Measurements from ENCODE around the gene CDAN1. TPM values are rescaled to one million over a fixed set of nuclear protein-coding genes. Genes with fewer than 3 reads are reported as not detected.
A peak's percentile ranks its signal among the peaks of the same experiment; 100 is the strongest.

The CDAN1 gene
- total RNA-seq, 1 experiment from 2014 or later, result 9.5 TPM

DNA sequence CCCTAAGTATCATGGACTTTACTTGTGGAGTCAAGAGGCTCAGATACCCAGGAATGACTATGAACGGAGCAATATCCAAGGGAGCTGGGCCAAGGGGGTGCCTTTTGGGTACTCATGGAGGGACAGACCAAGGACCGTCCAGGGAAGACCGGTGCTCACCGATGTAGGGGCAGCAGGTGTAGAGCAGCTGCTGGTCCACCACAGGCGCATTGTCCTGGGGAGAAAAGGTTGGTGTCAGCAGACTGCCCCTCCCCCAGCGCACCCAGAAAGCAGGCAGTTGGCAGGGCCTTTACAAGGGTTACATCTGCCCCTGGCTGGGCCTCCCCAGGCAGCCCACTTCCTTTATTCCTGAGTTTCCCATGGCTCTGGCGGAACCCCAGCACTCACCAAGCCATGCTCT, 7.5 kb downstream of the CDAN1 start:
- TF ChIP-seq, protein P1, sequence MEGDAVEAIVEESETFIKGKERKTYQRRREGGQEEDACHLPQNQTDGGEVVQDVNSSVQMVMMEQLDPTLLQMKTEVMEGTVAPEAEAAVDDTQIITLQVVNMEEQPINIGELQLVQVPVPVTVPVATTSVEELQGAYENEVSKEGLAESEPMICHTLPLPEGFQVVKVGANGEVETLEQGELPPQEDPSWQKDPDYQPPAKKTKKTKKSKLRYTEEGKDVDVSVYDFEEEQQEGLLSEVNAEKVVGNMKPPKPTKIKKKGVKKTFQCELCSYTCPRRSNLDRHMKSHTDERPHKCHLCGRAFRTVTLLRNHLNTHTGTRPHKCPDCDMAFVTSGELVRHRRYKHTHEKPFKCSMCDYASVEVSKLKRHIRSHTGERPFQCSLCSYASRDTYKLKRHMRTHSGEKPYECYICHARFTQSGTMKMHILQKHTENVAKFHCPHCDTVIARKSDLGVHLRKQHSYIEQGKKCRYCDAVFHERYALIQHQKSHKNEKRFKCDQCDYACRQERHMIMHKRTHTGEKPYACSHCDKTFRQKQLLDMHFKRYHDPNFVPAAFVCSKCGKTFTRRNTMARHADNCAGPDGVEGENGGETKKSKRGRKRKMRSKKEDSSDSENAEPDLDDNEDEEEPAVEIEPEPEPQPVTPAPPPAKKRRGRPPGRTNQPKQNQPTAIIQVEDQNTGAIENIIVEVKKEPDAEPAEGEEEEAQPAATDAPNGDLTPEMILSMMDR (IDR thresholded peaks at IDR 0.05; ENCODE audit: unreplicated experiment), result no peak
- Mint-ChIP-seq H3K36me3 (ENCODE audit: insufficient read depth, unreplicated experiment) (peaks cover 62% of the 10 kb centered on the region), H3K27me3 (ENCODE audit: insufficient read depth, unreplicated experiment) (no peaks in the 10 kb centered on the region), H3K4me1 (ENCODE audit: insufficient read depth, unreplicated experiment) (no peaks in the 10 kb centered on the region), H3K9me3 (ENCODE audit: unreplicated experiment) (no peaks in the 10 kb centered on the region), H3K27ac (ENCODE audit: low read depth, unreplicated experiment) (no peak overlapping the region), H3K4me3 (ENCODE audit: unreplicated experiment) (no peak overlapping the region)
- no TSS peak for BruUV-seq (replicated peaks)
- intact Hi-C loops (cut with micrococcal nuclease), result no loop called here
- CTCF ChIA-PET, result no interaction called here
- DNase-seq (ENCODE audit: unreplicated experiment), result no peak
- POLR2A ChIA-PET, result no interaction called here

GRCh38 chr15:42728972-42729371, 8.0 kb downstream of the CDAN1 start:
- Mint-ChIP-seq H3K36me3 (ENCODE audit: insufficient read depth, unreplicated experiment) (peaks cover 64% of the 10 kb centered on the region), H3K27ac (ENCODE audit: low read depth, unreplicated experiment) (no peak overlapping the region), H3K27me3 (ENCODE audit: insufficient read depth, unreplicated experiment) (no peaks in the 10 kb centered on the region), H3K9me3 (ENCODE audit: unreplicated experiment) (no peaks in the 10 kb centered on the region), H3K4me1 (ENCODE audit: insufficient read depth, unreplicated experiment) (no peaks in the 10 kb centered on the region), H3K4me3 (ENCODE audit: unreplicated experiment) (no peak overlapping the region)
- no peak for DNase-seq (ENCODE audit: unreplicated experiment)
- CTCF ChIA-PET, result no interaction called here
- intact Hi-C loops (cut with micrococcal nuclease), result no loop called here
- BruUV-seq (replicated peaks), result no TSS peak
- TF ChIP-seq, protein P1 (IDR thresholded peaks at IDR 0.05; ENCODE audit: unreplicated experiment), result no peak
- POLR2A ChIA-PET, result no interaction called here

GRCh38 chr15:42728560-42728959, 8.4 kb downstream of the CDAN1 start:
- H3K27ac Mint-ChIP-seq (ENCODE audit: low read depth, unreplicated experiment), result no peak overlapping the region
- no peak for DNase-seq (ENCODE audit: unreplicated experiment)
- intact Hi-C loops (cut with micrococcal nuclease), result no loop called here
- TF ChIP-seq, protein P1 (IDR thresholded peaks at IDR 0.05; ENCODE audit: unreplicated experiment), result no peak
- no TSS peak for BruUV-seq (replicated peaks)
- no peaks in the 10 kb centered on the region for H3K9me3 Mint-ChIP-seq (ENCODE audit: unreplicated experiment)
- peaks cover 69% of the 10 kb centered on the region for H3K36me3 Mint-ChIP-seq (ENCODE audit: insufficient read depth, unreplicated experiment)
- CTCF ChIA-PET, result no interaction called here
- no peak overlapping the region for H3K4me3 Mint-ChIP-seq (ENCODE audit: unreplicated experiment)
- H3K4me1 Mint-ChIP-seq (ENCODE audit: insufficient read depth, unreplicated experiment), result no peaks in the 10 kb centered on the region
- POLR2A ChIA-PET, result no interaction called here
- H3K27me3 Mint-ChIP-seq (ENCODE audit: insufficient read depth, unreplicated experiment), result no peaks in the 10 kb centered on the region

- intact Hi-C loops (cut with micrococcal nuclease), result no loop called here
- TF ChIP-seq, protein P1 (IDR thresholded peaks at IDR 0.05; ENCODE audit: unreplicated experiment), result no peak
- ChIA-PET POLR2A (no interaction called here), CTCF (interaction anchor here (0.7 kb wide), 1 partner anchor 558 kb away, joined by 3 read pairs; no protein-coding TSS in a partner anchor)
- no peaks in the 10 kb centered on the region for H3K27me3 Mint-ChIP-seq (ENCODE audit: insufficient read depth, unreplicated experiment)
- no peaks in the 10 kb centered on the region for H3K9me3 Mint-ChIP-seq (ENCODE audit: unreplicated experiment)
- DNase-seq (ENCODE audit: unreplicated experiment), result peak; percentile 41
- no peaks in the 10 kb centered on the region for H3K4me1 Mint-ChIP-seq (ENCODE audit: insufficient read depth, unreplicated experiment)
- no peak overlapping the region for H3K27ac Mint-ChIP-seq (ENCODE audit: low read depth, unreplicated experiment)
- H3K36me3 Mint-ChIP-seq (ENCODE audit: insufficient read depth, unreplicated experiment), result peaks cover 66% of the 10 kb centered on the region
- no peak overlapping the region for H3K4me3 Mint-ChIP-seq (ENCODE audit: unreplicated experiment)
- no TSS peak for BruUV-seq (replicated peaks)
These were observed 9.1 kb downstream of the CDAN1 start for GRCh38 chr15:42727750-42728381.
